Middle frontal gyrus (tissue), 1 donor: ENCODE data around the gene NRP2.

Experiments used
- DNase-seq: peaks from one replicate; pipeline ENCODE4 v3.0.0-alpha.2; 2015; ENCODE audit warnings: low spot score; ENCODE audit errors: extremely low spot score

Gene NRP2

DNA sequence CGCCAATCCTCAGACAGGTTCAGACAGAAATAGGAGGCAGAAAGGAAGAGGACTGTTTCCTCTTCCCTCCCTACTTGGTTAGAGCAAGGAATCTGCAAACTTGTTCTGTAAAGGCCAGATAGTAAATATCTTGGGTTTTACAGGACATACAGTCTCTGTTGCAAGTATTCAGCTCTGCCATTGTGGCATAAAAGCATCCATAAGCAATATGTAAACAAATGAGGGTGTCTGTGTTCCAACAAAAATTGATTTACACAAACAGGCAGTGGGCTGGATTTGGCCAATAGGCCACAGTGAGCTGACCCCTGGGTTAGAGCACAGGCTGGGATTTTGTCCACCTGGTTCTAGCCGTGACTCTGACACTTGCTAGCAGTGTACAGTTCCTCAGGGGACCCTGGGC lies 89.4 kb downstream of the NRP2 start:
- DNase-seq: no peak

DNA sequence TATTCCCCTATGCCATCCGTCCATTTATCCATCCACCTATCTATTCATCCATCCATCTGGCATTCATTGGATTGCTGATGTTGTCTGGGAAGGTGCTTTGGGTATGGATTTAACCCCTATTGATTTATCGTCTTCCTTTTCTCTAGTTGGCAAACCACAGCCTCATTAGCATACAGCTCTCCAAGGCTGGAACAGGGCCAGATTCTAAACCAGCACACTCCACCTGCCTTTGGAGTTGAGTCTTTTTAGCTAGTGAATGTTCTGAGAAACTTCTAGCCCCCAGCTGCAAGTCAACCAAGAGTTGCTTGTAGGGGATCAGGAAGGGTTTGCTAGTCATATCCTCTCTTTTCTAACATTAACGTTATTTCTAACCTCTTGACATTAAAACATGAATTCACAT lies 90.7 kb downstream of the NRP2 start:
- no peak for DNase-seq

DNA sequence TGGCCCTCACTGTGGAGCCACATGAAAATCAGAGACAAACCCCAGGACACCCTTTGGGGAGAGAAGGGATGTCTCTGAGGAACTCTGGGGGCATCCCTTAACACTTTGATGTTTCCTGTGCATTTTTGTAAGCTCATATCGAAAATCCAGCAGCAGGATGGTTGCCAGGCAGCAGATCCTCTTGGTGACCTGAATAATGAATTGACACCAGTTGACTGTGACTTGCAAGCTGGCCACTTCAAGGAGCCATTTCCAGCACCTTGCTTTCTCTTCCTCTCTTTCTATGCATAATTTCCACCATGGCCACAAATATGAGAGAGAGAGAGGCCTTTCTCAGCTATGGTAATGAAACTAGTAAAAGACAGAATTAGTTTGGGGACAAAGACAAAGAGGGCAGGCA lies 91.7 kb downstream of the NRP2 start:
- no peak for DNase-seq

- peak; percentile 39 for DNase-seq
These were observed 93.0 kb downstream of the NRP2 start for GRCh38 chr2:205775097-205775877.

DNA sequence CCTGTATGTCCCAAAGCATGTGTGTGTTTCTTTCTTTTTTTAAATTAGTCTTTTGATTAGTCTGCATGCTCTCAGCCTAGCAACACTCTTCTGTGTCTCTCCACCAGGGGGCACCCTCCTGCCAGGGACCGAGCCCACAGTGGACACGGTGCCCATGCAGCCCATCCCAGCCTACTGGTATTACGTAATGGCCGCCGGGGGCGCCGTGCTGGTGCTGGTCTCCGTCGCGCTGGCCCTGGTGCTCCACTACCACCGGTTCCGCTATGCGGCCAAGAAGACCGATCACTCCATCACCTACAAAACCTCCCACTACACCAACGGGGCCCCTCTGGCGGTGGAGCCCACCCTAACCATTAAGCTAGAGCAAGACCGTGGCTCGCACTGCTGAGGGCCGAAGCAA lies 93.8 kb downstream of the NRP2 start:
- DNase-seq: no peak

- no peak for DNase-seq
These were observed 94.4 kb downstream of the NRP2 start for GRCh38 chr2:205776720-205777119.

- no peak for DNase-seq
These were observed 96.1 kb downstream of the NRP2 start for GRCh38 chr2:205778356-205778755.

GRCh38 chr2:205780645-205781044 lies 98.3 kb downstream of the NRP2 start:
- no peak for DNase-seq

DNA sequence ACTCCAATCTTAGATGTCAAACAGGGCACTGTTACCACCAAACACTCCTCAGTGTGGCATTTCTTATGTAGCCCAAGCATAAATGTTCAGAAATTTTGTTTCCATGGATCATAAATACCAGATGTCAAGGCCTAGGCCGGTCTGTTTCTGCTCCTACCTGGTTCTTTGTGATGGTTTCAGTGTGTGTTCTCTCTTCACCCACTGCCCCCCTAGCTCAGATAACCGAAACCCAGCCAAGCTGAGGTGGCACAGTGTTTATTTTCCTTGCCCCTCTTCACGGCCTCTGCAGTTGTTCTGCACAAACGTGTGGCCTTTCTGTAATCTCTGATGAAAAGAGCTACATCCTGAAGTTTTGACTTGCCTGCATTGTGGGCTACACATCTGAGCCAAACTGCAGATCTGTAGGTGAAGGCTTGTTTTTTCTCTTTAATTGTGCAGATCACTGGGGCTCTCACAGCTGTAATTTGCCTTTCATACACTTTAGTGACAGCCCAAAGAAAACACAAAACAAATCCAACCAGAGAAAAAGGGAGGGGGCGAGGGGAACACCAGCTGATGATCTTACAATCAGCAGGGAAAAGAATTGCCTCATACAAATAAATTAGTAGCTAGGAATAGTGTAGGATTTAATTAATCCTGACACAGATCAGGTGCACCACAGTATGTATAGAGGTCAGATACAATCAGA lies 99.1 kb downstream of the NRP2 start:
- DNase-seq: no peak

DNA sequence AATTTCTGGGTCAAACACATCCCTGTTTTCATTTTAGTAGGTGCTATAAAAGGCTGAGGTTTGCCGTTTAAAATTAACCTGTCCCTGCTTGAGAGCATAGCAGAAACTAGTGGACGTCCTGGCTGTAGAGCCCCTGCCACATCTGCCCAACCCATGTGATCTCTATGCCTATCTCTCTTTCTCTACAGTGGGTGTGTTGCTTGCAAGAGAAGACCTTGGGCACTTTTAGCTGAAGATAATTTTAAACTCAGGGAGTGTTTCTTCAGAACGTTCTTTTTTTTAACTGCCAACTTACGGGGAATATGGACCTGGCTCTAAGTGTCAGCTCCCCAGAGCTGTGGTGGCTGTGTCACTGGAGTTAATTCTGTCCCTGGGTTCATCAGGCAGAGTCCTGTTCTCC lies 100.6 kb downstream of the NRP2 start:
- no peak for DNase-seq

DNA sequence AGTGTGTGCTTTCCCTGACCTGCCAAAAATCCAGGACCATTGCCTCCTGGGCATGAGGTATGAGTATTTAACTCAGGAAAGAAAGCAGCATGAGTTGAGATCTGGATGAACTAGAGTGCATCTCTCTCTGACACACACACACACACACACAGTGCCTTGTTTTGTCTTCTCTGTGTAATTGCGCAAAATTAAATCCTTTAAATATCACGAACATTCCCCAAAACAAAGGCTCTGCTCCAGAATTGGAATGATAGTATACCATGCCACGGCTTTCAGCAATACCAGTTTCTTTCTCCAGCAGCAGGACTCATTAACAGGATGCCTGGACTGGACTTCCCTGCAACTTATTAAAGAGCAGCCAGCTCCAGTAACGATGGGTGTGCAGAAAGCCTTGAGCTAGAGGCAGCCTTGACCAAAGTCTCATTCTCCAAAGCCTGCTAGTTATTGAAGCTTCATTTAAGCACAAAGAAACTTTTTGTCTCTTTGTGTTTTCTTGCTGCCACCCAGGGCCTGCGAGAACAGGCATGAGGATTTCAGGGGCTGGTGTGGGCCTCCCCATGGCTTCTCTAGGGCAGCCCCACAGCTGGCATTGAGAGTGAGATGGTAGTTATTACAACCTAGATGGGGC lies 101.7 kb downstream of the NRP2 start:
- DNase-seq: no peak

DNA sequence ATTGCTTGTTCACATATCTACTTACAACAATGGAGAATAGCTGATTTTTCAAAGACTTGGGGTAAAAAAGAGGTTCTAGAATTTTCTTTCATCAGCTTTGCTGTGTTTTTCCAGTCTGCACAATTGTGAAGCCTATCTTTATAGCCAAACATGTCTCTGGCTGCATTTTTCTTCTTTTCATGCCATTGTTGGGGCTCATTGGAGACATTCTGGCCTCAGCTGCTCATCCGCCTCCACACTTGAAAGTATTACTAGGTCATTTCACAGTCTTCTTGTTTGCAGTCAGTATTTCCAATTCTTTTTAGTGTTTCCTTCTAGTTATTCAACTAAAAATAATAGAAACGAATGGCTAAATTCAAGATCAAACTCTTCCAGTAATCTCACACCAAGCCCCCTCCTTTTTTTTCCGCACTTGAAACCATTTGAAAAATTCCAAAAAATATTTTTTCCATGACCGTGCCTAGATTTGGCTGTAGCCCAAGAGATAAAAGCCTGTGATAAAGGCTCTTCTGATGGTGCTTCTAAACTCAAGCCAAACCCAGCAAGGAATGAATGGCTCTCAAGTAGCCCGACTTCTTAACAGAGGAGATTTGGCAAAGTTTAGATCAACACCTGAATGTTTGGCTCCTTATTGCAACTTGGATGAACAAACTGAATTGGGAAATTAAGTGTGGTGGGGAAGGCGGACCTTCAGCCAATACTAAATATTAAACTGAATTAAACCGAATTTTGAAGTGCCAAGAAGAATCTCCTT lies 103.4 kb downstream of the NRP2 start:
- no peak for DNase-seq

- DNase-seq: no peak
These were observed 104.7 kb downstream of the NRP2 start for GRCh38 chr2:205786976-205787375.

DNA sequence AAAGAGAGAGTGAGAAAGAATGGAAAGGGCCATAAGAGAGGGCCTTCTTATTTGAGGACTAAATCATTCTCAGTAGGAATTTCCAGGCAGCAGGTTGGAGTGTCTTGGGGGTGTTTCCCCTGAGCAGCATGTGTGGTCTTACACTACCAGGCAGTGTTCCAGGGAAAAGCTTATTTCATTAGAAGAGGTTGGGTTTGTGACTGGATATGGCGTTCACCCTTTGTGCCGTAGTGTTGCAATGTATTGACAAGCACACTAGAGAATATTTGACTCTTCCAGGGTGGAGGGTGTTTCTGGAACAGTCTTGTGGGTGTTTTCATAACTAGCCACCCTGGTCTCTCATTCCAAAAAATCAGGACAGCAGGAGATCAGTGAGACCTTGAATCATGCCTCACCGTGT lies 105.5 kb downstream of the NRP2 start:
- no peak for DNase-seq

DNA sequence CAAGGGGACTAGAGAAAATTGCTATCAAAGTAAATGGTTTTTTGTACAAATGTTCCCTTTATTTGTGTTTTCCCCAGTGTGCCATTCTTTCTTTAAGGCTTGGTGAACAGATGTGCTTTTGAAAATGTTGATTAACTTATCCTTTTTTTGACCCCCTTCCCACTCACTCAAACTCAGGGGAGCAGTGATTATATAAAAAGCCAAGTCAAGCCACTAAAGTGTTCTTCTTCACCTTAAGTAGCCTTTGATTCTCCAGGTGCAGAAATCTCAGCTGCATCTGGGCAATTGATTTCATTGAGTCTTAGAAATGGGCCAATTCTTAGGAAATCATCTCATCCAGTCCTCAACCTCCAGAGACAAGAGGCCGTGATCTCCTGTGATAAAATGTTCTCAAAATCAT lies 107.6 kb downstream of the NRP2 start:
- no peak for DNase-seq

GRCh38 chr2:205792908-205793307 lies 110.6 kb downstream of the NRP2 start:
- DNase-seq: no peak

GRCh38 chr2:205796805-205797313 lies 114.6 kb downstream of the NRP2 start:
- no peak for DNase-seq

GRCh38 chr2:205797866-205798265 lies 115.6 kb downstream of the NRP2 start:
- DNase-seq: no peak

- no peak for DNase-seq
These were observed 117.9 kb downstream of the NRP2 start for GRCh38 chr2:205800224-205800623.

DNA sequence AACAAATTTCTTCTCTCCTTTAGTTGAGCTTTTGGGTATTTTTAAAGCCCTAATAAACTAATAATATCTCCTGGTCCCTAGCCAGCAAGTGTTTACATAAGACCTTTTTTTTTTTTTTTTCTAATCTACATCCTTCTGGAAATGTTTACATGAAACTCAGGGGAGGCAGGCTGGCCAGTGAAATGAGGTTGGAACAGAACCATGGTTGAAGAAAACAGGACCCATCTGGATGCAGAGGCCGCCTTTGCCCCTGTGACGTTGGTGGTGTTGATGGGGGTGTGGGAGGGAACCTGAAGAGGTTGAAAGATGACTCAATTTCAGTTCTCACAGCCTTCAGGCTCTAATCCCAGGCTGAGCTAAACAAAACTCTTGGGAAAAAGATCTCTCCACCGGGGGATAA lies 118.5 kb downstream of the NRP2 start:
- no peak for DNase-seq

- DNase-seq: no peak
These were observed 119.8 kb downstream of the NRP2 start for GRCh38 chr2:205802065-205802464.

- no peak for DNase-seq
These were observed 120.6 kb downstream of the NRP2 start for GRCh38 chr2:205802941-205803340.
